GM18519 (cell line): ENCODE results near the gene HOXC12.

Experiments used
- ATAC-seq: cut with Tn5 transposase; IDR thresholded peaks from one replicate; pipeline ENCODE4 v1.9.1; 2021; ENCODE audit warnings: mild to moderate bottlenecking, moderate library complexity; ENCODE audit not compliant: unreplicated experiment, low FRiP score

Gene HOXC12

GRCh38 chr12:53971129-53971528 is 16.4 kb downstream of the HOXC12 start:
- no peak for ATAC-seq

- no peak for ATAC-seq
These were observed 17.0 kb downstream of the HOXC12 start for GRCh38 chr12:53971686-53972085.

- ATAC-seq, result no peak
These were observed 17.5 kb downstream of the HOXC12 start for GRCh38 chr12:53972152-53972702.

- ATAC-seq, result no peak
These were observed 18.1 kb downstream of the HOXC12 start, which contains the start of gene HOXC11 for GRCh38 chr12:53972722-53973235. HOXC11 (plus strand) TSS chr12:53973126; CDS start chr12:53973242, 116 bp downstream.

GRCh38 chr12:53973236-53974042 is 18.7 kb downstream of the HOXC12 start:
- ATAC-seq, result no peak

GRCh38 chr12:53974084-53975063 is 19.7 kb downstream of the HOXC12 start, which contains the start of gene HOTAIR:
HOTAIR (minus strand) TSS chr12:53974954.
- no peak for ATAC-seq

- no peak for ATAC-seq
These were observed 20.4 kb downstream of the HOXC12 start for GRCh38 chr12:53975064-53975471.

GRCh38 chr12:53975479-53976152 is 20.9 kb downstream of the HOXC12 start:
- no peak for ATAC-seq

GRCh38 chr12:53976172-53976822 is 21.6 kb downstream of the HOXC12 start:
- ATAC-seq, result no peak

- no peak for ATAC-seq
These were observed 22.3 kb downstream of the HOXC12 start for GRCh38 chr12:53976823-53977595.

GRCh38 chr12:53977596-53978445 is 23.1 kb downstream of the HOXC12 start:
- ATAC-seq, result no peak

- ATAC-seq, result no peak
These were observed 24.0 kb downstream of the HOXC12 start for GRCh38 chr12:53978477-53979356.

GRCh38 chr12:53980104-53980801 is 25.6 kb downstream of the HOXC12 start:
- no peak for ATAC-seq

GRCh38 chr12:53980802-53981496 is 26.2 kb downstream of the HOXC12 start:
- no peak for ATAC-seq

- no peak for ATAC-seq
These were observed 27.2 kb downstream of the HOXC12 start for GRCh38 chr12:53981634-53982565.
